C4-2B (cell line): ENCODE results near the gene ARFGAP1.

Experiments used
- H3K27ac ChIP-seq: fragments of 450-650 bp; 2 replicates; pipeline ENCODE4 v1.5.1; 2017
- CTCF ChIP-seq: fragments of 450-650 bp; conservative IDR thresholded peaks from 2 replicates; pipeline ENCODE4 v1.5.1; 2017; ENCODE audit warnings: mild to moderate bottlenecking
- ZFX ChIP-seq: fragments of 450-650 bp; IDR thresholded peaks from 2 replicates; pipeline ENCODE4 v1.6.1; 2017

ARFGAP1 gene

GRCh38 chr20:63316502-63316921 lies 43.9 kb downstream of the ARFGAP1 start:
- no peak overlapping the region for H3K27ac ChIP-seq
- TF ChIP-seq CTCF (no peak), ZFX (no peak)

- TF ChIP-seq ZFX (no peak), CTCF (no peak)
- no peak overlapping the region for H3K27ac ChIP-seq
Measured at GRCh38 chr20:63317061-63317460, 44.4 kb downstream of the ARFGAP1 start.

GRCh38 chr20:63317601-63318291 lies 45.1 kb downstream of the ARFGAP1 start:
- TF ChIP-seq CTCF, result no peak

GRCh38 chr20:63318391-63319163 lies 46.0 kb downstream of the ARFGAP1 start:
- TF ChIP-seq ZFX (no peak), CTCF (no peak)
- H3K27ac ChIP-seq, result no peak overlapping the region

More at GRCh38 chr20:63317601-63318291, 45.1 kb downstream of the ARFGAP1 start:
- H3K27ac ChIP-seq, result no peak overlapping the region

GRCh38 chr20:63319164-63320040 lies 46.8 kb downstream of the ARFGAP1 start:
- no peak for TF ChIP-seq ZFX
- TF ChIP-seq CTCF, result no peak
- H3K27ac ChIP-seq, result no peak overlapping the region

- no peak for TF ChIP-seq CTCF
- no peak for TF ChIP-seq ZFX
- H3K27ac ChIP-seq, result no peak overlapping the region
Measured at GRCh38 chr20:63320041-63320511, 47.5 kb downstream of the ARFGAP1 start.
